HepG2 (cell line): ENCODE results near the gene TPSAB1. TPM values are rescaled to one million over a fixed set of nuclear protein-coding genes. Genes with fewer than 3 reads are reported as not detected.
A peak's percentile ranks its signal among the peaks of the same experiment; 100 is the strongest.

Experiments
- ATAC-seq: fragments of 200-7000 bp; cut with Tn5 transposase; 3 replicates; pipeline ENCODE4 v1.9.1; 2020; ENCODE audit warnings: mild to moderate bottlenecking, moderate library complexity
- BruUV-seq: library from RNA; stranded (reverse); fragments of 400-500 nt; replicated peaks from 2 replicates; lab custom pipeline; 2021; lab: Mats Ljungman, UMichigan
- CTCF ChIA-PET: fragments of 300-600 bp; formaldehyde crosslinking; extraction: SDS; loops from one replicate; lab custom pipeline; 2021; ENCODE audit warnings: low total read pairs, inconsistent platforms, low intra/inter-chr PET ratio; lab: Yijun Ruan, JAX
- POLR2A ChIA-PET: fragments of 350-600 bp; sonication (Branson Sonifier 250); formaldehyde crosslinking; loops from one replicate; lab custom pipeline; 2020; ENCODE audit warnings: antibody characterized with exemption, inconsistent platforms; lab: Yijun Ruan, JAX
- DNase-seq: peaks from one replicate; pipeline ENCODE4 v3.0.0-alpha.2; 2015; ENCODE audit warnings: low spot score
- FAIRE-seq: peaks from 3 replicates; lab custom pipeline; 2011; peaks lifted over from hg19 to GRCh38; lab: Jason Lieb, UNC
- H2AFZ ChIP-seq: one replicate; pipeline ENCODE4 v1.6.1; 2011; ENCODE audit warnings: low read length, inconsistent platforms
- H3K27ac ChIP-seq: fragments of 300-600 bp; 3 replicates; pipeline ENCODE4 v1.8.0; 2011; ENCODE audit warnings: mixed run types, mild to moderate bottlenecking, mixed read lengths, low read length, inconsistent platforms; ENCODE audit not compliant: insufficient read depth; ENCODE audit errors: extremely low read length
- H3K27me3 ChIP-seq, 2 experiments: fragments of 200-600 bp in 1 of 2; 2 replicates in 1 of 2; 3 replicates in 1 of 2; pipeline versions ENCODE4 v1.6.0 to v1.8.0; 2011; ENCODE audit warnings: low read length in 2 of 2, mild to moderate bottlenecking in 2 of 2, moderate library complexity in 2 of 2, inconsistent platforms in 1 of 2; ENCODE audit not compliant: insufficient read depth in 2 of 2, control insufficient read depth in 1 of 2
- H3K36me3 ChIP-seq, 2 experiments: fragments of 200-600 bp in 1 of 2; replicated peaks in 1 of 2; 2 replicates in 1 of 2; 3 replicates in 1 of 2; pipeline versions ENCODE4 v1.5.1 to v1.8.0; 2011; ENCODE audit warnings: low read length in 2 of 2, inconsistent platforms in 1 of 2; ENCODE audit not compliant: insufficient read depth in 2 of 2, control insufficient read depth in 1 of 2
- H3K4me1 ChIP-seq: 2 replicates; pipeline ENCODE4 v1.5.1; 2012; ENCODE audit warnings: low read length, inconsistent platforms; ENCODE audit not compliant: insufficient read depth
- H3K4me2 ChIP-seq: 2 replicates; pipeline ENCODE4 v1.6.0; 2011; ENCODE audit warnings: low read depth, low read length, inconsistent platforms
- H3K4me3 ChIP-seq, 3 experiments: fragments of 200-600 bp in 1 of 3; sonication (generic), shearing (Covaris generic) in 1 of 3; replicated peaks in 1 of 3; 2 replicates each; pipeline ENCODE4 v1.5.1; 2011 to 2016; ENCODE audit warnings: low read length in 3 of 3, inconsistent platforms in 2 of 3, low read depth in 2 of 3, mild to moderate bottlenecking in 2 of 3, control low read depth in 1 of 3, mixed read lengths in 1 of 3; ENCODE audit not compliant: insufficient read depth in 1 of 3
- H3K79me2 ChIP-seq: one replicate; pipeline ENCODE4 v1.6.1; 2011; ENCODE audit warnings: low read length, inconsistent platforms; ENCODE audit not compliant: insufficient read depth
- H3K9ac ChIP-seq: 2 replicates; pipeline ENCODE4 v1.6.0; 2011; ENCODE audit warnings: mild to moderate bottlenecking, low read depth, low read length, inconsistent platforms; ENCODE audit not compliant: insufficient read depth
- H3K9me3 ChIP-seq: 2 replicates; pipeline ENCODE4 v1.5.1; 2012; ENCODE audit warnings: mild to moderate bottlenecking, low read length
- H4K20me1 ChIP-seq: 2 replicates; pipeline ENCODE4 v1.6.0; 2011; ENCODE audit warnings: inconsistent platforms, mild to moderate bottlenecking, low read length, moderate library complexity; ENCODE audit not compliant: insufficient read depth
- JUN ChIP-seq: sonication (generic); formaldehyde crosslinking; IDR thresholded peaks from 2 replicates; pipeline ENCODE4 v1.4.0; 2020; ENCODE audit warnings: mild to moderate bottlenecking, missing genetic modification reagents
- REL ChIP-seq: sonication (generic); formaldehyde crosslinking; conservative IDR thresholded peaks from 2 replicates; pipeline ENCODE4 v1.8.0; 2022; ENCODE audit warnings: mild to moderate bottlenecking, missing genetic modification reagents, moderate library complexity
- TBL1XR1 ChIP-seq: fragments of 150-350 bp; IDR thresholded peaks from 2 replicates; pipeline ENCODE4 v1.6.1; 2014; ENCODE audit warnings: borderline replicate concordance, low read length; ENCODE audit not compliant: partially characterized antibody
- ZNF317 ChIP-seq: sonication (generic); formaldehyde crosslinking; IDR thresholded peaks from 2 replicates; pipeline ENCODE4 v1.5.0; 2020; ENCODE audit warnings: mild to moderate bottlenecking, missing genetic modification reagents
- whole genome bisulfite sequencing: methylation state at CpG from one replicate; pipeline ENCODE4 v1.1.6; 2017; ENCODE audit warnings: low lambda C conversion rate; 5-methylcytosine and 5-hydroxymethylcytosine counted together
- in situ Hi-C: cut with HindIII; loops from 2 replicates; pipeline ENCODE4 v1.10.0; 2017; ENCODE audit warnings: low pct_unique_long_range_greater_than_20kb; ENCODE audit not compliant: extremely low pct_ligation_motif_present
- intact Hi-C: fragments of 100-400 bp; cut with micrococcal nuclease; formaldehyde crosslinking; loops from one replicate; pipeline ENCODE4 v1.10.0; 2022; ENCODE audit not compliant: unreplicated experiment
- polyA plus RNA-seq, 8 experiments: library from polyadenylated mRNA; depleted of rRNA in 3 of 8; stranded (reverse) in 7 of 8; unstranded in 1 of 8; fragments of >200 nt; fragmentation: Illumina TruSeq in 4 of 8; extraction: Trizol in 4 of 8; gene quantifications; 2 replicates each; pipeline versions ENCODE4 v1.2.1 to v1.2.3, GENCODE V29; 2011 to 2016; ENCODE audit warnings: low read depth in 4 of 8, missing spikeins in 1 of 8, mixed read lengths in 1 of 8; ENCODE audit not compliant: insufficient read depth in 1 of 8
- total RNA-seq, 5 experiments: library from RNA; depleted of rRNA; stranded (reverse); fragments of >200 nt; fragmentation: Illumina TruSeq; extraction: Trizol; gene quantifications; 2 replicates each; pipeline ENCODE4 v1.2.3, GENCODE V29; 2016; ENCODE audit warnings: low read depth in 1 of 5
- TF ChIP-seq, protein P1 (sequence below): sonication (generic); formaldehyde crosslinking; IDR thresholded peaks from 2 replicates; pipeline ENCODE4 v1.5.0; 2020; ENCODE audit warnings: missing genetic modification reagents, mild to moderate bottlenecking, borderline replicate concordance
- TF ChIP-seq, protein P2 (sequence below): IDR thresholded peaks from 2 replicates; pipeline ENCODE4 v1.6.1; 2016
- TF ChIP-seq, protein P3 (sequence below): sonication (generic); IDR thresholded peaks from 2 replicates; pipeline ENCODE4 v1.6.1; 2016; ENCODE audit warnings: low read depth, borderline replicate concordance
- TF ChIP-seq, protein P4 (sequence below): sonication (generic); formaldehyde crosslinking; IDR thresholded peaks from 2 replicates; pipeline ENCODE4 v1.5.0; 2020; ENCODE audit warnings: mild to moderate bottlenecking, missing genetic modification reagents, borderline replicate concordance
- TF ChIP-seq, protein P5 (sequence below): sonication (generic); formaldehyde crosslinking; IDR thresholded peaks from 2 replicates; pipeline ENCODE4 v1.5.0; 2020; ENCODE audit warnings: missing genetic modification reagents
- TF ChIP-seq, protein P6 (sequence below): sonication (generic); formaldehyde crosslinking; IDR thresholded peaks from 2 replicates; pipeline ENCODE4 v1.5.1; 2020; ENCODE audit warnings: mild to moderate bottlenecking, missing genetic modification reagents

TPSAB1 gene
- total and polyA plus RNA-seq, 2 of the 13 experiments (the other 11 are each of a cell fraction or from before 2014, with no cell fraction given): 0.12 TPM; not detected in 1

DNA sequence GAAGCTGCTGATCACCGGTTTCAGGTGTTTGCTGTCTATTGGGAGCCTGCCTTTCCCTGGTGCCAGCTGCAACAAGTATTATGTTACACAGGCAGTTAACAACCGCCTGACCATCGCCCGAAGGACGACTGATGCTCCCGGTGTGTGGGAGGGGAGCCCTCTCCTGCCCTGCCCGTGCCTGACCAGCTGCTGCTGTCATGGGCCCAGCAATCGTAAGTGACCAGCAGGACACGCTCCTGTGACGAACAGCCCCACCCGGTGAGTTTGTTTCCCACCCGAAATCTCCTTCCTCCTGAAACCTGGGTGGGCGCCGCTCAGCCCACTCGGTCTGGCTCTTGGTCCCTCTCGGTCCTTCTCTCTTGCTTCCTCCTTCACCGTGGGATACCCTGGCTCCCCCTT is 51.1 kb downstream of the TPSAB1 start:
- Histone ChIP-seq H2AFZ (no peak overlapping the region), H4K20me1 (no peaks in the 10 kb centered on the region), H3K36me3 (no peaks in the 10 kb centered on the region), H3K4me1 (peaks cover 45% of the 10 kb centered on the region), H3K4me3 (0 out of 6 replicates have a peak overlapping the region, but pooled peaks of 1 of the 3 experiments have one; percentile 37), H3K27me3 (peaks cover 13 to 33% of the 10 kb centered on the region in 2 experiments; a peak in 4 of 5 replicates), H3K79me2 (no peaks in the 10 kb centered on the region), H3K27ac (no peak overlapping the region), H3K9ac (no peak overlapping the region), H3K9me3 (no peaks in the 10 kb centered on the region), H3K4me2 (peak overlapping the region; percentile 44)
- DNase-seq (no peak), FAIRE-seq (no peak), ATAC-seq (0 out of 3 replicates have a peak, but pooled peaks have one; percentile 8)
- no TSS peak for BruUV-seq
- WGBS: 61% methylated on average over 13 of the region's 17 CpGs
- ChIA-PET CTCF (no interaction called here), POLR2A (interaction anchor here (1.0 kb wide), 1 partner anchor 14 kb away, joined by 3 read pairs; no protein-coding TSS in a partner anchor)
- in situ Hi-C loops (no loop called here), intact Hi-C loops (no loop called here)
- TF ChIP-seq ZNF317 (CRISPR knock-in tag) (0 out of 2 replicates have a peak, but pooled peaks have one; percentile 1), JUN (CRISPR knock-in tag) (no peak), TBL1XR1 (no peak), REL (CRISPR knock-in tag) (no peak)
- TF ChIP-seq, protein P1, sequence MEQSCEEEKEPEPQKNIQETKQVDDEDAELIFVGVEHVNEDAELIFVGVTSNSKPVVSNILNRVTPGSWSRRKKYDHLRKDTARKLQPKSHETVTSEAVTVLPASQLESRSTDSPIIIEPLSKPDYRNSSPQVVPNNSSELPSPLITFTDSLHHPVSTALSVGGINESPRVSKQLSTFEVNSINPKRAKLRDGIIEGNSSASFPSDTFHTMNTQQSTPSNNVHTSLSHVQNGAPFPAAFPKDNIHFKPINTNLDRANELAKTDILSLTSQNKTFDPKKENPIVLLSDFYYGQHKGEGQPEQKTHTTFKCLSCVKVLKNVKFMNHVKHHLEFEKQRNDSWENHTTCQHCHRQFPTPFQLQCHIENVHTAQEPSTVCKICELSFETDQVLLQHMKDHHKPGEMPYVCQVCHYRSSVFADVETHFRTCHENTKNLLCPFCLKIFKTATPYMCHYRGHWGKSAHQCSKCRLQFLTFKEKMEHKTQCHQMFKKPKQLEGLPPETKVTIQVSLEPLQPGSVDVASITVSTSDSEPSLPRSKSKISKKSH (CRISPR knock-in tag): 0 out of 2 replicates have a peak, but pooled peaks have one; percentile 13
- TF ChIP-seq, protein P2, sequence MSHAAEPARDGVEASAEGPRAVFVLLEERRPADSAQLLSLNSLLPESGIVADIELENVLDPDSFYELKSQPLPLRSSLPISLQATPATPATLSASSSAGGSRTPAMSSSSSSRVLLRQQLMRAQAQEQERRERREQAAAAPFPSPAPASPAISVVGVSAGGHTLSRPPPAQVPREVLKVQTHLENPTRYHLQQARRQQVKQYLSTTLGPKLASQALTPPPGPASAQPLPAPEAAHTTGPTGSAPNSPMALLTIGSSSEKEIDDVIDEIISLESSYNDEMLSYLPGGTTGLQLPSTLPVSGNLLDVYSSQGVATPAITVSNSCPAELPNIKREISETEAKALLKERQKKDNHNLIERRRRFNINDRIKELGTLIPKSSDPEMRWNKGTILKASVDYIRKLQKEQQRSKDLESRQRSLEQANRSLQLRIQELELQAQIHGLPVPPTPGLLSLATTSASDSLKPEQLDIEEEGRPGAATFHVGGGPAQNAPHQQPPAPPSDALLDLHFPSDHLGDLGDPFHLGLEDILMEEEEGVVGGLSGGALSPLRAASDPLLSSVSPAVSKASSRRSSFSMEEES: no peak
- TF ChIP-seq, protein P3, sequence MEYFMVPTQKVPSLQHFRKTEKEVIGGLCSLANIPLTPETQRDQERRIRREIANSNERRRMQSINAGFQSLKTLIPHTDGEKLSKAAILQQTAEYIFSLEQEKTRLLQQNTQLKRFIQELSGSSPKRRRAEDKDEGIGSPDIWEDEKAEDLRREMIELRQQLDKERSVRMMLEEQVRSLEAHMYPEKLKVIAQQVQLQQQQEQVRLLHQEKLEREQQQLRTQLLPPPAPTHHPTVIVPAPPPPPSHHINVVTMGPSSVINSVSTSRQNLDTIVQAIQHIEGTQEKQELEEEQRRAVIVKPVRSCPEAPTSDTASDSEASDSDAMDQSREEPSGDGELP: peak; percentile 13; the same call in 1 of the 2 replicates
- TF ChIP-seq, protein P4, sequence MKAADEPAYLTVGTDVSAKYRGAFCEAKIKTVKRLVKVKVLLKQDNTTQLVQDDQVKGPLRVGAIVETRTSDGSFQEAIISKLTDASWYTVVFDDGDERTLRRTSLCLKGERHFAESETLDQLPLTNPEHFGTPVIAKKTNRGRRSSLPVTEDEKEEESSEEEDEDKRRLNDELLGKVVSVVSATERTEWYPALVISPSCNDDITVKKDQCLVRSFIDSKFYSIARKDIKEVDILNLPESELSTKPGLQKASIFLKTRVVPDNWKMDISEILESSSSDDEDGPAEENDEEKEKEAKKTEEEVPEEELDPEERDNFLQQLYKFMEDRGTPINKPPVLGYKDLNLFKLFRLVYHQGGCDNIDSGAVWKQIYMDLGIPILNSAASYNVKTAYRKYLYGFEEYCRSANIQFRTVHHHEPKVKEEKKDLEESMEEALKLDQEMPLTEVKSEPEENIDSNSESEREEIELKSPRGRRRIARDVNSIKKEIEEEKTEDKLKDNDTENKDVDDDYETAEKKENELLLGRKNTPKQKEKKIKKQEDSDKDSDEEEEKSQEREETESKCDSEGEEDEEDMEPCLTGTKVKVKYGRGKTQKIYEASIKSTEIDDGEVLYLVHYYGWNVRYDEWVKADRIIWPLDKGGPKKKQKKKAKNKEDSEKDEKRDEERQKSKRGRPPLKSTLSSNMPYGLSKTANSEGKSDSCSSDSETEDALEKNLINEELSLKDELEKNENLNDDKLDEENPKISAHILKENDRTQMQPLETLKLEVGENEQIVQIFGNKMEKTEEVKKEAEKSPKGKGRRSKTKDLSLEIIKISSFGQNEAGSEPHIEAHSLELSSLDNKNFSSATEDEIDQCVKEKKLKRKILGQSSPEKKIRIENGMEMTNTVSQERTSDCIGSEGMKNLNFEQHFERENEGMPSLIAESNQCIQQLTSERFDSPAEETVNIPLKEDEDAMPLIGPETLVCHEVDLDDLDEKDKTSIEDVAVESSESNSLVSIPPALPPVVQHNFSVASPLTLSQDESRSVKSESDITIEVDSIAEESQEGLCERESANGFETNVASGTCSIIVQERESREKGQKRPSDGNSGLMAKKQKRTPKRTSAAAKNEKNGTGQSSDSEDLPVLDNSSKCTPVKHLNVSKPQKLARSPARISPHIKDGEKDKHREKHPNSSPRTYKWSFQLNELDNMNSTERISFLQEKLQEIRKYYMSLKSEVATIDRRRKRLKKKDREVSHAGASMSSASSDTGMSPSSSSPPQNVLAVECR (CRISPR knock-in tag): peak; percentile 31; the same call in 1 of the 2 replicates
- TF ChIP-seq, protein P5, sequence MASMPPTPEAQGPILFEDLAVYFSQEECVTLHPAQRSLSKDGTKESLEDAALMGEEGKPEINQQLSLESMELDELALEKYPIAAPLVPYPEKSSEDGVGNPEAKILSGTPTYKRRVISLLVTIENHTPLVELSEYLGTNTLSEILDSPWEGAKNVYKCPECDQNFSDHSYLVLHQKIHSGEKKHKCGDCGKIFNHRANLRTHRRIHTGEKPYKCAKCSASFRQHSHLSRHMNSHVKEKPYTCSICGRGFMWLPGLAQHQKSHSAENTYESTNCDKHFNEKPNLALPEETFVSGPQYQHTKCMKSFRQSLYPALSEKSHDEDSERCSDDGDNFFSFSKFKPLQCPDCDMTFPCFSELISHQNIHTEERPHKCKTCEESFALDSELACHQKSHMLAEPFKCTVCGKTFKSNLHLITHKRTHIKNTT: no peak
- TF ChIP-seq, protein P6, sequence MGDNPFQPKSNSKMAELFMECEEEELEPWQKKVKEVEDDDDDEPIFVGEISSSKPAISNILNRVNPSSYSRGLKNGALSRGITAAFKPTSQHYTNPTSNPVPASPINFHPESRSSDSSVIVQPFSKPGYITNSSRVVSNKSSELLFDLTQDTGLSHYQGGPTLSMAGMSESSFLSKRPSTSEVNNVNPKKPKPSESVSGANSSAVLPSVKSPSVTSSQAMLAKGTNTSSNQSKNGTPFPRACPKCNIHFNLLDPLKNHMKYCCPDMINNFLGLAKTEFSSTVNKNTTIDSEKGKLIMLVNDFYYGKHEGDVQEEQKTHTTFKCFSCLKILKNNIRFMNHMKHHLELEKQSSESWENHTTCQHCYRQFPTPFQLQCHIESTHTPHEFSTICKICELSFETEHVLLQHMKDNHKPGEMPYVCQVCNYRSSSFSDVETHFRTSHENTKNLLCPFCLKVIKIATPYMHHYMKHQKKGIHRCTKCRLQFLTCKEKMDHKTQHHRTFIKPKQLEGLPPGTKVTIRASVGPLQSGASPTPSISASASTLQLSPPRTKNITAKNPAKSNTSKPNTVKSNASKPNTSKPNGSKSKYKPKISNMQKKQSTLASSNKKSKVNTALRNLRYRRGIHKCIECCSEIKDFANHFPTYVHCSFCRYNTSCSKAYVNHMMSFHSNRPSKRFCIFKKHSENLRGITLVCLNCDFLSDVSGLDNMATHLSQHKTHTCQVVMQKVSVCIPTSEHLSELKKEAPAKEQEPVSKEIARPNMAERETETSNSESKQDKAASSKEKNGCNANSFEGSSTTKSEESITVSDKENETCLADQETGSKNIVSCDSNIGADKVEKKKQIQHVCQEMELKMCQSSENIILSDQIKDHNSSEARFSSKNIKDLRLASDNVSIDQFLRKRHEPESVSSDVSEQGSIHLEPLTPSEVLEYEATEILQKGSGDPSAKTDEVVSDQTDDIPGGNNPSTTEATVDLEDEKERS (CRISPR knock-in tag): no peak
